ENCODE measurements around the gene OTOF. TPM values are rescaled to one million over a fixed set of nuclear protein-coding genes. Genes with fewer than 3 reads are reported as not detected.

The OTOF gene
- total RNA-seq, 6 experiments from 2014 or later = 0.05 TPM; not detected in 5

DNA sequence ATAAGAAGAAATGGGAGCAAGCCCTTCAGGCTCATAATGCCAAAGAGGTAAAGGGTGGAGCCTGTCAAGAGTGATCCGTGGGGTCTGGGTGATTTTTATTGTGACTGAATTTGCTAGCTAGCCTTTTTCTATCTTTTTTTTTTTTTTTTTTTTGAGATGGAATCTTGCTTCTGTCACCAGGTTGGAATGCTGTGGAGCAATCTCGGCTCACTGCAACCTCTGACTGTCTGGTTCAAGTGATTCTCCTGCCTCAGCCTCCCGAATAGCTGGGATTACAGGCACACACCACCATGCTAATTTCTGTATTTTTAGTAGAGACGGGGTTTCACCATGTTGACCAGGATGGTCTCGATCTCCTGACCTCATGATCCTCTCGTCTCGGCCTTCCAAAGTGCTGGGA lies 47.1 kb downstream of the OTOF start:
- no peaks in the 10 kb centered on the region for H3K36me3 Mint-ChIP-seq (ENCODE audit: low read depth)
- TF ChIP-seq, protein P1, sequence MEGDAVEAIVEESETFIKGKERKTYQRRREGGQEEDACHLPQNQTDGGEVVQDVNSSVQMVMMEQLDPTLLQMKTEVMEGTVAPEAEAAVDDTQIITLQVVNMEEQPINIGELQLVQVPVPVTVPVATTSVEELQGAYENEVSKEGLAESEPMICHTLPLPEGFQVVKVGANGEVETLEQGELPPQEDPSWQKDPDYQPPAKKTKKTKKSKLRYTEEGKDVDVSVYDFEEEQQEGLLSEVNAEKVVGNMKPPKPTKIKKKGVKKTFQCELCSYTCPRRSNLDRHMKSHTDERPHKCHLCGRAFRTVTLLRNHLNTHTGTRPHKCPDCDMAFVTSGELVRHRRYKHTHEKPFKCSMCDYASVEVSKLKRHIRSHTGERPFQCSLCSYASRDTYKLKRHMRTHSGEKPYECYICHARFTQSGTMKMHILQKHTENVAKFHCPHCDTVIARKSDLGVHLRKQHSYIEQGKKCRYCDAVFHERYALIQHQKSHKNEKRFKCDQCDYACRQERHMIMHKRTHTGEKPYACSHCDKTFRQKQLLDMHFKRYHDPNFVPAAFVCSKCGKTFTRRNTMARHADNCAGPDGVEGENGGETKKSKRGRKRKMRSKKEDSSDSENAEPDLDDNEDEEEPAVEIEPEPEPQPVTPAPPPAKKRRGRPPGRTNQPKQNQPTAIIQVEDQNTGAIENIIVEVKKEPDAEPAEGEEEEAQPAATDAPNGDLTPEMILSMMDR (IDR thresholded peaks at IDR 0.05) = no peak
- peaks cover 28% of the 10 kb centered on the region for H3K27me3 Mint-ChIP-seq (ENCODE audit: insufficient read depth)

DNA sequence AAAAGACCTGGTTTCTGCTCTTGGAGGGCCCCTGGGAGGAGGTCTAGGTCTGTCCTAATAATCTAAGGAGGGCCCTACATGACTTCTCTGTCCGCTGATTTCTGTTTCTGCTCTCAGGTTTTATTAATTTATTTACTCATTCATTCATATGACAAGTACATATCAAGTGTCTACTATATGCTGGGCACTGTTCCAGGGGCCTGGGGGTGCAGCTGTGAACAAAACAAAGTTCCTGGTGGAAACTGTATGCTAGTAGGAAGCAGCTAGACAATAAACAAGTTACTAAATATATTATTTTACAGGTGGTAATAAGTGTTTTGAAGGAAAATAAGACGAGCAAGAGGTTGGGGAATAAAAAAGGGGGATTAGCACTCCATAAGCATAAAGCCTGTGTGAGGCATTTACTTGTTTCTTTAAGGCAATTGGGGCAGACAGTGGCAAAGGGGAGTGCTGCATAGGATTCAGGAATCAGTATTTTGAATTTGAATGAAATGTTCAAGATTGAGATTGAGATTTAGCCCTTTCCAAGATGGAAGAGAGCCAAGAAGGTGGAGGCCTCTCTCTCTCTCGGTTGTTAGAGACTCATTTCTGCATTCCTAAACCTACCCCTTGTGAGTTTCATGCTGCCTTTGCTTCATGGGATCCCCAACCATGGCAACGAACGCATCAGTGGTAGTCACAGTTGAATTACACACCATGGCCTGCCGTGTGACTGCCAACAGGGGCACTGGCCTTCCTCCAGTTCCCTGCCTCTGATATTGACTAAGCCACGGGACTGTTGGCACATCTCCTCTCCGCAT lies 47.9 kb downstream of the OTOF start:
- H3K9me3 Mint-ChIP-seq = no peaks in the 10 kb centered on the region
- no peak for DNase-seq
- H3K4me1 Mint-ChIP-seq (ENCODE audit: low read depth) = no peaks in the 10 kb centered on the region
- no peak overlapping the region for H3K4me3 Mint-ChIP-seq
- H3K27me3 Mint-ChIP-seq (ENCODE audit: insufficient read depth) = peaks cover 24% of the 10 kb centered on the region
- no peak overlapping the region for H3K27ac Mint-ChIP-seq
- TF ChIP-seq, protein P1 (IDR thresholded peaks at IDR 0.05) = no peak
- H3K36me3 Mint-ChIP-seq (ENCODE audit: low read depth) = no peaks in the 10 kb centered on the region

More for the DNA sequence above, 47.1 kb downstream of the OTOF start:
- H3K4me3 Mint-ChIP-seq = no peak overlapping the region
- H3K4me1 Mint-ChIP-seq (ENCODE audit: low read depth) = no peaks in the 10 kb centered on the region
- no peak overlapping the region for H3K27ac Mint-ChIP-seq
- no peaks in the 10 kb centered on the region for H3K9me3 Mint-ChIP-seq
- peak; percentile 29 for DNase-seq

DNA sequence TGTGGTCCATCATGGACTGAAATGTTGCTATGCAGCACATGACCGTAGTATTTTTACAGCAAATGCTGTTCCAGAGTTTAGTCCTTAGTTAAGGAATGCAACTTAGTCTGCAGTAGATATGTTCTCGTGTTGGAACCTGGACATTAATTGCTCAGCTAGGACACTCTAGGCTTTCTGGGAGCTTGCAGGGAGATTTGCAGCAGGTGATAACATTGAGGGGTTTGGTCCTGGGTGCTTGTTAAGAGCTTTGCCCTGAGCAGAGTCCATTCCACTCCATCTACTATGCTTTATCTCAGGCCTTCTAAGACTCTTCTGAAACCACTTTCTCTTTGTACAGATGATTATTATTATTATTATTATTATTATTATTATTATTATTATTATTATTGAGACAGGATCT lies 49.1 kb downstream of the OTOF start:
- H3K4me1 Mint-ChIP-seq (ENCODE audit: low read depth) = no peaks in the 10 kb centered on the region
- no peak for DNase-seq
- H3K27ac Mint-ChIP-seq = no peak overlapping the region
- H3K36me3 Mint-ChIP-seq (ENCODE audit: low read depth) = no peaks in the 10 kb centered on the region
- H3K9me3 Mint-ChIP-seq = no peaks in the 10 kb centered on the region
- peaks cover 29% of the 10 kb centered on the region for H3K27me3 Mint-ChIP-seq (ENCODE audit: insufficient read depth)
- H3K4me3 Mint-ChIP-seq = no peak overlapping the region
- TF ChIP-seq, protein P1 (IDR thresholded peaks at IDR 0.05) = no peak

DNA sequence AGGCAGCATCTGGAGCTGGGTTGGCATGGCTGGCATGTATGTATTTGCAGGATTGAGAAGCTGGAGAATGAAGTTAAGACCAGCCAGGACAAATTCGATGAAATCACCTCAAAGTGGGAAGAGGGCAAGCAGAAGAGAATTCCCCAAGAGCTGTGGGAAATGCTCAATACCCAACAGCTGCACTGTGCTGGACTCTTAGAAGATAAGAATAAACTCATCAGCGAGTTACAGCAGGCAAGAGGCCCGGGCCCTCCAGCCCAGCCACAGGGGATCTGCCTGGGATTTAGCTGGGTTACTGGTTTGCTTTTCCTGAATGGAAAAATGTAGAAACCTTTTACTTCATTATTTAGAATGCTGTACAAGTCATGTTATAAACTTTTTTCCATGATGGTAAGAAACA lies 53.7 kb downstream of the OTOF start:
- TF ChIP-seq, protein P1 (IDR thresholded peaks at IDR 0.05) = no peak
- Mint-ChIP-seq H3K4me3 (no peak overlapping the region), H3K4me1 (ENCODE audit: low read depth) (no peaks in the 10 kb centered on the region), H3K9me3 (no peaks in the 10 kb centered on the region), H3K27me3 (ENCODE audit: insufficient read depth) (peaks cover 18% of the 10 kb centered on the region), H3K36me3 (ENCODE audit: low read depth) (no peaks in the 10 kb centered on the region), H3K27ac (no peak overlapping the region)
- no peak for DNase-seq

DNA sequence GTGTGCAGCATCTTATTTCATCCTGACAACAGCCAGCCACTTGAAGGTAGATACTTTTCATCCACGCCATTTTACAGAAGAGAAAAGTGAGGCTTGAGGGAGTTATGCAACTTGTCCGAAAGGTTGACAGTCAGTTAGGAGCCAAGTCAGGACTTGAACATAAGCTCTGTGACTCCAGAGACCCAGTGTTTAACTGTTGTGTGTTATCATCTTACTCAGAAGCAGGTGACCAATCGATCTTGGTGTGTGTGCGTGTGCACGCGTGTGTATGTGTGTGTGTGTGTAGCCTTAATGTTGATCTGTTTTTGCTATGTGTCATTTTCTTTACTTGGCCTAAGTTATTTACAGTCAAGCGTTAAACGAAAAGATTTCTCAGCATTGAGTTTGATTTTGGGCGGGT lies 54.2 kb downstream of the OTOF start:
- no peaks in the 10 kb centered on the region for H3K9me3 Mint-ChIP-seq

More for the DNA sequence above, 54.2 kb downstream of the OTOF start:
- Mint-ChIP-seq H3K4me3 (no peak overlapping the region), H3K4me1 (ENCODE audit: low read depth) (no peaks in the 10 kb centered on the region), H3K36me3 (ENCODE audit: low read depth) (no peaks in the 10 kb centered on the region), H3K27me3 (ENCODE audit: insufficient read depth) (peaks cover 18% of the 10 kb centered on the region), H3K27ac (no peak overlapping the region)
- no peak for DNase-seq
- TF ChIP-seq, protein P1 (IDR thresholded peaks at IDR 0.05) = no peak
